Panc1 (cell line): ENCODE data around the gene CREB5. TPM values are rescaled to one million over a fixed set of nuclear protein-coding genes. Genes with fewer than 3 reads are reported as not detected.

Source experiments
- ATAC-seq: fragments of 200-7000 bp; cut with Tn5 transposase; 2 replicates; pipeline ENCODE4 v1.9.1; 2020; ENCODE audit warnings: mild to moderate bottlenecking, moderate library complexity
- BruUV-seq: library from RNA; stranded (reverse); fragments of 400-500 nt; replicated peaks from 2 replicates; lab custom pipeline; 2021; lab: Mats Ljungman, UMichigan
- CTCF ChIA-PET: fragments of 300-600 bp; sonication (Branson Sonifier 250); formaldehyde crosslinking; loops from one replicate; lab custom pipeline; 2022; ENCODE audit warnings: antibody characterized with exemption; lab: Charles Lee
- POLR2A ChIA-PET: fragments of 300-600 bp; sonication (Branson Sonifier 250); formaldehyde crosslinking; loops from one replicate; lab custom pipeline; 2022; ENCODE audit warnings: antibody characterized with exemption; lab: Charles Lee
- DNase-seq: peaks from one replicate; pipeline ENCODE4 v3.0.0-alpha.2; 2010; ENCODE audit warnings: low read depth, low spot score
- H3K27ac ChIP-seq: 2 replicates; pipeline ENCODE4 v1.5.1; 2011; ENCODE audit warnings: mild to moderate bottlenecking, low read length, inconsistent platforms
- H3K27me3 ChIP-seq: fragments of 200-500 bp; sonication (Bioruptor generic); 2 replicates; pipeline ENCODE4 v1.6.0; 2014; ENCODE audit warnings: low read length, inconsistent platforms; ENCODE audit not compliant: control insufficient read depth, insufficient read depth
- H3K36me3 ChIP-seq: fragments of 200-500 bp; sonication (Bioruptor generic); 2 replicates; pipeline ENCODE4 v1.5.1; 2014; ENCODE audit warnings: inconsistent platforms, mild to moderate bottlenecking, low read length, moderate library complexity; ENCODE audit not compliant: control insufficient read depth, insufficient read depth
- H3K4me1 ChIP-seq: 2 replicates; pipeline ENCODE4 v1.5.1; 2011; ENCODE audit warnings: inconsistent platforms, mild to moderate bottlenecking, low read length, moderate library complexity; ENCODE audit not compliant: control insufficient read depth, insufficient read depth
- H3K4me3 ChIP-seq, 2 experiments: 2 replicates each; pipeline ENCODE4 v1.5.1; 2011 to 2012; ENCODE audit warnings: low read depth in 2 of 2, low read length in 2 of 2, mild to moderate bottlenecking in 2 of 2, inconsistent platforms in 1 of 2, moderate library complexity in 1 of 2
- H3K9me3 ChIP-seq: fragments of 200-500 bp; sonication (Bioruptor generic); 2 replicates; pipeline ENCODE4 v1.5.1; 2014; ENCODE audit warnings: low read depth, mild to moderate bottlenecking, inconsistent platforms, low read length, moderate library complexity; ENCODE audit not compliant: control insufficient read depth, insufficient read depth
- CTCF ChIP-seq: fragments of 450-650 bp; IDR thresholded peaks from 2 replicates; pipeline ENCODE4 v1.5.1; 2017; ENCODE audit warnings: mild to moderate bottlenecking
- POLR2AphosphoS5 ChIP-seq: IDR thresholded peaks from 2 replicates; pipeline ENCODE4 v1.6.1; 2012; ENCODE audit warnings: mild to moderate bottlenecking, low read depth, low read length, moderate library complexity
- REST ChIP-seq, 2 experiments: IDR thresholded peaks; 2 replicates each; pipeline ENCODE4 v1.6.1; 2011 to 2012; ENCODE audit warnings: low read depth in 2 of 2, control low read depth in 1 of 2, low read length in 1 of 2, mild to moderate bottlenecking in 1 of 2, moderate library complexity in 1 of 2; ENCODE audit not compliant: insufficient read depth in 1 of 2
- SIN3A ChIP-seq: IDR thresholded peaks from 2 replicates; pipeline ENCODE4 v1.6.1; 2012; ENCODE audit warnings: low read depth, mild to moderate bottlenecking, low read length, moderate library complexity, borderline replicate concordance; ENCODE audit not compliant: insufficient read depth
- TCF7L2 ChIP-seq: IDR thresholded peaks from 2 replicates; pipeline ENCODE4 v1.6.1; 2011; ENCODE audit warnings: mild to moderate bottlenecking, low read depth, low read length, inconsistent platforms
- in situ Hi-C: cut with HindIII; loops from 2 replicates; pipeline ENCODE4 v1.10.0; 2016; ENCODE audit warnings: low sequenced_read_pairs, low pct_unique_long_range_greater_than_20kb
- intact Hi-C: fragments of 100-400 bp; cut with micrococcal nuclease; formaldehyde crosslinking; loops from one replicate; pipeline ENCODE4 v1.10.0; 2022; ENCODE audit not compliant: unreplicated experiment
- total RNA-seq: library from RNA; stranded (reverse); gene quantifications from one replicate; pipeline ENCODE4 v1.2.1, GENCODE V29; 2021; ENCODE audit not compliant: unreplicated experiment

CREB5 gene
- total RNA-seq, 1 experiment from 2014 or later: 3.1 TPM

- ChIA-PET POLR2A (no interaction called here), CTCF (no interaction called here)
- no peaks in the 10 kb centered on the region for H3K36me3 ChIP-seq
- DNase-seq (no peak), ATAC-seq (no peak)
- no peak overlapping the region for H3K27ac ChIP-seq
- H3K27me3 ChIP-seq: no peaks in the 10 kb centered on the region
- H3K4me3 ChIP-seq: no peak overlapping the region
- TF ChIP-seq TCF7L2: no peak
- no peak for TF ChIP-seq CTCF
- no peak for TF ChIP-seq SIN3A
- TF ChIP-seq REST (IDR thresholded peaks at IDR 0.05; ENCODE audit: insufficient read depth in 1 of 2, low read depth in 2 of 2, low read length in 1 of 2): no peak
- no peak for TF ChIP-seq POLR2AphosphoS5
- no peaks in the 10 kb centered on the region for H3K4me1 ChIP-seq
- intact Hi-C loops: no loop called here
- no TSS peak for BruUV-seq
- no peaks in the 10 kb centered on the region for H3K9me3 ChIP-seq
- in situ Hi-C loops: no loop called here
These were observed 310.4 kb downstream of the CREB5 start for GRCh38 chr7:28722684-28723083.

DNA sequence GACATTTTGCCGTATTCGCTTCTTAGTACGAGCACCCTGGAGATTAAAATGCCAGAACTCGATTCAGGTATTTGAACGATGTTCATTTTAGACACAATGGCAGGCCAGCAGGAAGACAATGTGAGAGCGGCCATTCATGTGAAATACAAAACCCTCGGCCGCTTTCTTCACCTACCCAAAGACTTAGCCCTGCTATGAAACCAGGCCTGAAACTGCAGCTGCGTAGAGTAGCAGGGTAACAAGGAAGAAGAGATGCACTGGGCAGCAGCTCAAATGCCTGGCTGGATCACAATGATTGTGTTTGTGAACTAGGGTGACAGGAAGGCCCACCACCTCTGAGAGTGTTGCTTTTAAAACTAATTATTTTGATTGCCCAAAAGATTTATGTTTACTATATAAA, 311.0 kb downstream of the CREB5 start:
- intact Hi-C loops: no loop called here
- H3K27ac ChIP-seq: no peak overlapping the region
- TF ChIP-seq SIN3A (no peak), POLR2AphosphoS5 (no peak), TCF7L2 (no peak), REST (IDR thresholded peaks at IDR 0.05; ENCODE audit: insufficient read depth in 1 of 2, low read depth in 2 of 2, low read length in 1 of 2) (no peak), CTCF (no peak)
- in situ Hi-C loops: no loop called here
- ChIA-PET CTCF (no interaction called here), POLR2A (no interaction called here)
- H3K4me3 ChIP-seq: no peak overlapping the region
- H3K4me1 ChIP-seq: no peaks in the 10 kb centered on the region
- no peaks in the 10 kb centered on the region for H3K36me3 ChIP-seq
- no peaks in the 10 kb centered on the region for H3K27me3 ChIP-seq
- no peaks in the 10 kb centered on the region for H3K9me3 ChIP-seq
- no TSS peak for BruUV-seq
- DNase-seq (no peak), ATAC-seq (no peak)
